NCI-H526 (cell line): Measurements from ENCODE around the gene STARD9.
A peak's percentile ranks its signal among the peaks of the same experiment; 100 is the strongest.
"Not testable (repeated sequence)": the region's sequence is repeated elsewhere in the genome, so short reads cannot be mapped to it uniquely, and the experiment has no call there.

Experiments used
- DNase-seq, 2 experiments: peaks; one replicate each; lab custom pipeline; 2025; lab: John Stamatoyannopoulos, UW

The STARD9 gene

DNA sequence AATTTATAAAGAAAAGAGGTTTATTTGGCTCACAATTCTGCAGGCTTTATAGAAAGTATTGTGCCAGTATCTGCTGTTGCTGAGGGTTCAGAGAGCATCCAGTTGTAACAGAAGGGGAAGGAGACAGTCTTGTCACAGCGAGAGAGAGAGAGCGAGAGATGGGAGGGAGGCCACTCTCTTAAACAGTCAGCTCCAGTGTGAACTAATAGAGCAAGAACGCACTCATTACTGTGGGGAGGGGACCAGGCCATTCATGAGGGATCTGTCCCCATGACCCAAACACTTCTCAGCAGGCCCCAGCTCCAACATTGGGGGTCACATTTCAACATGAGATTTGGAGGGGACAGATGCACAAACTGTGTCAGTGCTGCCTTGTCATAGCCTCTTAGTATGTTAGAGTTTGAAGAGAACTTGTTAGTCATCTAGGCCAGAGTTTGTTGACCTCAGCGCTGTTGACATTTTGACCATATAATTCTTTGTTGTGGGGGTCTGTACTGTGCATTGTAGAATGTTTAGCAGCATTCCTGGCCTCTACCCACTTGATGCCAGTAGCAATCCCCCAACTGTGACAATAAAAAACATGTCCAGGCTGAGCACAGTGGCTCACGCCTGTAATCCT is 15.3 kb downstream of the STARD9 start:
- DNase-seq, result no peak

DNA sequence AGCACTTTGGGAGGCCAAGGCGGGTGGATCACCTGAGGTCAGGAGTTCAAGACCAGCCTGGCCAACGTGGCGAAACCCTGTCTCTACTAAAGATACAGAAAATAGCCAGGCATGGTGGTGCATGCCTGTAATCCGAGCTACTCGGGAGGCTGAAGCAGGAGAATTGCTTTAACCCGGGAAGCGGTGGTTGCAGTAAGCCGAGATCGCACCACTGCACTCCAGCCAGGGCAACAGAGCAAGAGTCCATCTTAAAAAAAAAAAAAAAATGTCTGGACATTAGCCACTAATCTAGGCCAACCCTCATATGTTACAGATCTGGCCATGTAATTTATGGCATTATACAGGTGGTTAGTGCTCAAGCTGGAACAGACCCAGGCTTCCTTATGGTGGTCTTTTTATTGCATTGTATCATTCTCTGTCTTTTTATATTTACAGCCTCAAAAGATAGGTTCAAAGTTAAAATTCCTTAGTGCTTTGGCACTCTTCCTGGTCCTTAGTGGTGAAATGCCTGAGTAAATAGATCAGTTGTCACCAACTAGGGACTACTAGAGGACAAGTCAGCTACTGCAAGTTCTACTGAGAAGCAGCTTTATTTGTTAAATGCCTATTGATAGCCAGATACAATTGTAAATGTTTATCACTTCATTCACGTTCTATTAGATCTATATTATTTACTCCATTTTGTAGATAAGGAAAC is 16.0 kb downstream of the STARD9 start:
- peak in 1 of 2 experiments; percentile 31 for DNase-seq

GRCh38 chr15:42592716-42593115 is 17.3 kb downstream of the STARD9 start:
- no peak for DNase-seq

DNA sequence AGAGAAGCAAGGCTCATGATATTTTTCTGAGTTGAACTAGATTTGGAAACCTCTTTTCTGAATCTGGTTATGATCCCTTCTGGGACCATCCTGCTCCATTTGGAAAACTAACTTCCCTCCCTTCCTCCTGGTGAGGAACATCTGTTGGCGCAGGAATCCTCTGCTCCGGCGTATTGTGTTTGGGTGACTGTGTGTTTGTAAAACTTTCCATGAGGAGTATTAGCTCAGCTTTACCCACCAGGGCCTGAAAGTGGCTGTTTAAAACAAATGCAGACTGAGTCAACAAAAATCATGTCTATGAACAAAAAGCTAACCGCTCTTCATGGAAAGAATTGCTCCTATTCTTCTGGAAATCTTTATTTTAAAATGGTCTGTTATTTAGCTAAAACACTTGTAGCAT is 17.7 kb downstream of the STARD9 start:
- no peak for DNase-seq

DNA sequence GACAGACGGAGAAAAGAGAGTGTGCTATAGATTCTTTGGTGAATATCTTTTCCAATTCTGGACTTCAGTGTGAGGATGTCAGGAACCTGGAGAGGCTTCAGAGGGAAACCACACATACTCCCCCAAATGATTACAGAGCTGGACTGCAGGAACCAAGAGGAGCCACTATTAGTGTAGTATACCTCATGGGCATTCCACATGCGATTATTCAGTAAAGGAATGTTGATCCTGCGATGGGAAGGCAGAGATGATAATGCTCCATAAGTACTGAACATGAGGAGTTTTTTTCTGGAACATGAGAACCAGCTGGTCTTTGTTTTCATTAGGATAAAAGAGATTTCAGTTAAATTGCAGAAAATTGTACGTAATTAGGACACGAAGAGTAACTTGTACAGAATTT is 18.7 kb downstream of the STARD9 start:
- DNase-seq, result no peak

DNA sequence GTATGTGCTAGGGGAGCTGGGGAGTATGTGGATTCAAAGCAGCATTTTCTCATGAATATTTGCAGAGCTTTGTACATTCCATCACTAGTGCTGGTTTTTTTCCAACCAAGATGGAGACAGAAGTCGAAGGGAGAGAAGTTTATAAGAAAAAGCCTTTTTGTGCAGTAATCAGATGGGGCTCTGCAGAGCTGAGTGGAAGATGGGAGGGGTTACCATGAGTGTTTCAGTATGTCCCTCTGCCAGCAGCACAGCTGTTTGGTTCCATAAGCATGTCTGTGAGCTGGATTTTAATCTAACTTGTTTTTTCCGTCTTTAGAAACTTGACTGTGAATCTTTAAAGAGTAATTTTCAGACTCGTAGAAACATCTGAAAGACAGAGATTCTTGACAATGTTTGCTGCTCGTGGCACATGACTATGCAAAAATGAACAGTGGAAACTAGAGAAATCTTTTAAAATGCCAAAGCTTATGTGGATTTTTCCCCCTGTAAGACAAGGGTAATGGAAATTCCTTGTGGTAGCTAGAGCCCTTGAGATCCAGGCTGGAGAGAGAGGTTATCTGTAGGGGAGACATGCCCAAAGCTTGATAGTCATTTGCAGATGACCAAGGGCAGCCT is 20.3 kb downstream of the STARD9 start:
- DNase-seq, result no peak

- not testable (repeated sequence) for DNase-seq
Measured at GRCh38 chr15:42601316-42601715, 25.9 kb downstream of the STARD9 start.

DNA sequence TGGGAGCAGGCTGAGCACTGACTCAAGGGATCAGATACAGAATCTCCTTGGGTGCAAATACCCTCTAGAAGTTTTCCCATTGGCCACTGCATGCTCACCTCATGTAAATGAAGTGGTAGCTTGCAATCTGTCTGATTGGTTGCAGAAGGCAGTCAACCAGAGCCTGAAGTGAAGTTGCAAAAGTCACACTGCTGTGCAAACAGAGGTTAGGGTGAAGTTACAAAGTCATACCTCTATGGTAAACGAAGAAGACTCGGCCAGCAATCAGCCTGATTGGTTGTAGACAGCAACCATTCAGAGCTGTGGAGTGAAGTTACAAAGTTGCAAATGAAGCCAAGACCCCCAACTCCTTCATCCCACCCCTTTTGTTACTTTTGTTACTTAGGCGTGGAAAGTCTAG is 27.1 kb downstream of the STARD9 start:
- DNase-seq, result no peak

- DNase-seq, result no peak
Measured at GRCh38 chr15:42603978-42604377, 28.6 kb downstream of the STARD9 start.

DNA sequence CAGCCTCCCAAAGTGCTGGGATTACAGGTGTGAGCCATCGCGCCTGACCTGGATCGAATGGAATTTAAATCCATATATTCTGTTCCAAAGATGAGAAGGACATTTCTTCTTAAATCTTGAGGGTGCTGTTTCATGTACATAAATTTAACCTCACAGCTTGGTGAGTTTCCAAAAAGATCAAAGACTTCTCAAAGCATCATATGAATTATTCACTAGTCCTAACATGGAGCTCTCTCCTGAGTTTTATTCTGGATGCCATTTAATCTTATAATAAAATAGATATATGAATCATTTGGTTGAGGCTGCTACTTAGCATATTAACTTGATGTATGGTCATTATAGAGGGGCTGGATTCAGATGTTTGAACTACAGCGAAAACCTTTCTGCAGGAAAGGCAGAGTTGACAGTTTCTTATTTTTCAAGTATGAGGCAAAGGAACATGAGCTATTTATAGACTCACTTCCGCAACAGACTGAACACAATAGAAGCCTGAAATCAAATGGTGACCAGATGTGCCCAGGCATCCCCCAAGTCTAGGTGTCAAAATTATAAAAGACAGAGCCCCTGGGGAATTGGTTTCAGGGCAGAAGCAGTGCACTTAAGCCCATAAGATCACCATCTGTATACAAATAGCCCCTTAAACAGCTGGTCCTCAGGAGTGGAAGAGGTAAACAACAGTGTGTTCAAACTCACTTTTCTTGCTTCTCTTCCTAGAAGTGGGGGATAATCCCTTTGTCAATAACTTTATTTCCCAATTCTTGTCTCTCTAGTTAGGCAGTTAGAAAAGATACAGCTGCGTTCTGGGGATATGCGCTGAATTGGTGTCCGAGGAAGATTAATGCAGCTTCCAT is 29.7 kb downstream of the STARD9 start:
- DNase-seq, result no peak

- no peak for DNase-seq
Measured at GRCh38 chr15:42605796-42606195, 30.4 kb downstream of the STARD9 start.

DNA sequence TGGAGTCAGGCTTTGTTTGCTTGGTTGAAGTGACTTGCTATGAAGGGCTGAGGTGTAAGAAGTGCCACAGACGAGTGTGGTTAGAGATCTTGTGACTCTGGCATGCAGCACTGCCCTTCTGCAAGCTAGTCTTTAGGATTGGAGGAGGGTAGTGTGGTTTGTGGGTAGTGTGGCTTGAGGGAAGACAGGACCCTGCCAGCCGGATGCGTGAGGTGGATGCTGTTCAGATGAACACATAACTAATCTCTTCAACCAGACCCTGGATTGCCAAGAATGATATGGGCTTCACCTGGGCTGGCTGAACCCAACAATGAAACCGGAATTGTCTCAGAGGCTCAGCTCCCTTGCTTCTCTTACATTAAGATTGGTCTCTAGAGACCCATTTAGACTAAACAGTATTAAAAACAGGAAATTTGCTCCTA is 32.7 kb downstream of the STARD9 start:
- DNase-seq, result peak in 1 of 2 experiments; percentile 34

GRCh38 chr15:42608752-42609488 is 33.5 kb downstream of the STARD9 start:
- DNase-seq, result no peak

DNA sequence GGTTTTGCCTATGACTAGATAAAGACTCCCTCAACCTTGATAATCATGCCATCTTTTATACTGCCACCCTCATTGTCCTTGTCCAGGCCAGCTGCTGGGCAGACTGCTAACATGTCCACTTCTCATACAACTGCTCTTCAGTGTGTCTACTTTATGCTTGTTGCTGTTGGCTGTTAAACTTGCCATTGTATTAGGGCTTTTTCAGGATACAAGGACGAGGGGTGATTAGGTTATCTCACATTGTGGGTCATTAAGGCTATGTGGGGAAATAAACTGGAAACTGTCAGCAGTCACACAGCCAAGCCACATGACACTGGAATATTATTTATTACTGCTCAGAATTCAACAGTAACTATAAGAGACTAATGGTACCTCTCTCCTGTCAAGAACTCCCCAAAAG is 36.1 kb downstream of the STARD9 start:
- DNase-seq, result no peak

DNA sequence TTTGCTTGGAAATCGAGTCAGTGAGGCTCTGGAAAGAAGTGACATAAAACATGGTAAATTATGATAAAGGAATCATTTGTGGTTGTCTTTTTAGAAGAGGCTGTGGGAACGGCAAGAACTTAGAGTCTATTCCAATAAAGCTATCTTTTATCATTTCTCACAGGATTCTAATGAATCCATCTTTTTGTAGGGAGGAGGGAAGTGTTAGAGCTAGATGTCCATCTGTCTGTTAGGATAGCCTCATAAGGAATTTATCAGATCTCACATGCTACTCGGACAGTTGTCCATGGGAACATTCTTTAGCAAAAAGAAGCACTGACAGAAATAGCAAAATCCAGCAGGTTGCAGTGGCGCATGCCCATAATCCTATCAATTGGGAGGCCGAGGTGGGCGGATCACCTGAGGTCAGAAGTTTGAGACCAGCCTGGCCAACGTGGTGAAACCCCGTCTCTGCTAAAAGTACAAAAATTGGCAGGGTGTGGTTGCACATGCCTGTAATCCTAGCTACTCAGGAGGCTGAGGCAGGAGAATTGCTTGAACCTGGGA is 37.0 kb downstream of the STARD9 start:
- no peak for DNase-seq

DNA sequence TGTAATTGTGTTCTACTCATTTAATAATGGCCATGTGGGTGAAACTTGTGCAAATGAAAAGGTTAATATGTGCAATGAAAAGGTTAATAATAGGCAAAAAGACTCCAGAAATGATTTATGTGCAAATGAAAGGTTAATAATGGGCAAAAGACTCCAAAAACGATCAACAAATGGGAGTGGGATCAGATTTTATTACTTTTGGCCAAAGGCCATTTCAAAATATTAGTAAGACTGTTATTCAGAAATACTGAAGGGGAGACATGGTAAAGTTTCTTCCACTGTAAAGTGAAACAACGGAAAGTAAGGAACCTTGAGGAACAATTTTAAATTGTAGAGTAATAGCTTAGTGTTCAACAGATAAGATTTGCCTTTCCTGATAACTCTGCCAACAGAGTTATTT is 40.7 kb downstream of the STARD9 start:
- DNase-seq, result no peak

GRCh38 chr15:42619656-42620371 is 44.4 kb downstream of the STARD9 start:
- no peak for DNase-seq

- DNase-seq, result no peak
Measured at GRCh38 chr15:42621386-42621785, 46.0 kb downstream of the STARD9 start.

DNA sequence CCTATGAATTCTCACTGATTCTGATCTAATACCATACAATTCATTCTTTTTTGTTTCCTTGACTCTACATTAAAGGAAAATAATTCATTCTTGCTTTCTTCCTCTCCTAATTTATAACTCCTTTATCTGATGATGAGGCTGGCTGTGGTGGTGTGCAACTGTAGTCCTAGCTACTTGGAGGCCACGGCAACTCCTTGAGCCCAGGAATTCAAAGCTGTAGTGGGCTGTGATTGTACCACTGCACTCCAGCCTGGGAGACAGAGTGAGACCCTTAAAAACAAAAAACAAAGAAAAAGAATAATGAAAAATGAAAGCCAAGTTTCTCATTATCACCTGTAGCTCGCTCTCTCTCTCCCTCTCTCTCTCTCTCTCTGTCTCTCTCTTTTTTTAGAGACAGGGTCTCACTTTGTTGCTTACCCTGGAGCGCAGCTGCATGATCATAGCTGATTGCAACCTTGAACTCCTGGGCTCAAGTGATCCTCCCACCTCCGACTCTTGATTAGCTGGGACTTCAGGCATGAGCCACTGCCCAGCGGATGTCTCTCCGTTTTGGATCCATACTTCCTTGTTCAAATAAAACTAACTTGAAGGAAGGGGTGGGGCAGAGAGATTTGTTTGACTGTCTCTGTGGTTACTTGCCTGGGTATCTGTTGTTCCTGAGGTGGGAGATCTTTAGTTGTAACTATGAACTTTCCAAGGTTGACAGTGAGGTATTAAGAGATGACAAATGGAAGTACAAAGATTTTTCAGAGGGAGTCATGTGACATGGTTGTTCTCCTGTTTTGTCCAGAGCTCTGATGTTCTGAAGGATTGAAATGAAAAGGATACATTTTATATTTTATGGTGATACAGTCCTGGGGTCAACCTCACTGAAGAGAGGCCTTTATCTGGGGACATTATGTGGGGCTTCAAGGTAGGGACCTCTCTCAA is 46.9 kb downstream of the STARD9 start:
- DNase-seq, result no peak

DNA sequence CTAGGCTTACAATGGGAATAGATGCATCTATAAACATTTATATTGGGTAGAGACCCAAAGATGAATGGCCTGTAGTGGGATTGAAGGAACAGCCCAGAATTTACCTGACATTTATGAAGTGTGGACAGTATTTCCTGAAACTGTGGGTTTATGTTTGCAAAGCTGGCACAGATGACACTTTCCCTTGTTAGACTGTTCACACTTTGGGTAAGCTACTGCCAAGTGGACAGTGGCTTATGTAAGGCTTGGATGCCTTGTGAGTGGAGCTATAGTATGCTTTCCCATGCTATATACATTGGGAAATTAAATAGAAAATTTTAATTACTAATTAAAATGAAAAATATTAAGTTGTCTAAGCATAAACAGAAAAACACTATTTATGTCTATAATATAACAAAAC is 48.5 kb downstream of the STARD9 start:
- no peak for DNase-seq
